Measurements from ENCODE around the gene KBTBD7.

KBTBD7 gene, protein sequence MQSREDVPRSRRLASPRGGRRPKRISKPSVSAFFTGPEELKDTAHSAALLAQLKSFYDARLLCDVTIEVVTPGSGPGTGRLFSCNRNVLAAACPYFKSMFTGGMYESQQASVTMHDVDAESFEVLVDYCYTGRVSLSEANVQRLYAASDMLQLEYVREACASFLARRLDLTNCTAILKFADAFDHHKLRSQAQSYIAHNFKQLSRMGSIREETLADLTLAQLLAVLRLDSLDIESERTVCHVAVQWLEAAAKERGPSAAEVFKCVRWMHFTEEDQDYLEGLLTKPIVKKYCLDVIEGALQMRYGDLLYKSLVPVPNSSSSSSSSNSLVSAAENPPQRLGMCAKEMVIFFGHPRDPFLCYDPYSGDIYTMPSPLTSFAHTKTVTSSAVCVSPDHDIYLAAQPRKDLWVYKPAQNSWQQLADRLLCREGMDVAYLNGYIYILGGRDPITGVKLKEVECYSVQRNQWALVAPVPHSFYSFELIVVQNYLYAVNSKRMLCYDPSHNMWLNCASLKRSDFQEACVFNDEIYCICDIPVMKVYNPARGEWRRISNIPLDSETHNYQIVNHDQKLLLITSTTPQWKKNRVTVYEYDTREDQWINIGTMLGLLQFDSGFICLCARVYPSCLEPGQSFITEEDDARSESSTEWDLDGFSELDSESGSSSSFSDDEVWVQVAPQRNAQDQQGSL

DNA sequence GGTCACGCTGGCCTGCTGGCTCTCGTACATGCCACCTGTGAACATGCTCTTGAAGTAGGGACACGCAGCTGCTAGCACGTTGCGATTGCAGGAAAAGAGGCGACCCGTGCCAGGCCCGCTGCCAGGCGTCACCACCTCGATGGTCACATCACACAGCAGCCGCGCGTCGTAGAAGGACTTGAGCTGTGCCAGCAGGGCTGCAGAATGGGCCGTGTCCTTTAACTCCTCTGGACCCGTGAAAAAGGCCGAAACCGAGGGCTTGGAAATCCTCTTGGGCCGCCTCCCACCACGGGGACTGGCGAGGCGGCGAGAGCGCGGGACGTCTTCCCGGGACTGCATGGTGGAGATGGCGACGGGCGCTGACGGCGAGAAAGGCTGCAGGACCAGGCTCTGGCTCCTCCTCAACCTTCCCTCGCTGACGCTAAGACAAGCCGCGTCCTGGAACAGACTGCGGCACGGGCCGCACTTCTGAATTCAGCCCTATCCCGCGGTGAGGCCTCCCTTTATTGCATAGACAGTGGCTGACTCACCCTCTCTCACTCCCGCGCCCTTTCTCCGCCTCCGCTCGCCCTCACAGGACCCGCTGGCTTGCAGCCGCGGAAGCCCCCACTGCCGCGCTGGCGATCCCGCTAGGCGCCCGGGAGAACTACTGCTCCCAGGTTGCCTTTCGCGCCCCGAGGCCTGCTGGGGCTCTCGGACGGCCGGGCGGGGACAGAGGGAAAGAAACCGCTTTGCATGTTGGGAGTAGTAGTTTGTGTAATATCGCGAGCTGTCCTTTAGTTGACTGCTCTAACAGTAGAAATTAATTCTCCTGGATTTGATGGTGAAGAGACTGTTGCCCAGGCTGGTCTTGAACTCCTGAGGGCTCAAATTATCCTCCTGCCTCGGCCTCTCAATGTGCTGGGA, at the start of gene KBTBD7:
KBTBD7 (minus strand) TSS at position 651 of the 906 bp plus-strand sequence; CDS start at position 339, 312 bp downstream.
- peak; percentile 91 for DNase-seq (ENCODE audit: low read depth)

DNA sequence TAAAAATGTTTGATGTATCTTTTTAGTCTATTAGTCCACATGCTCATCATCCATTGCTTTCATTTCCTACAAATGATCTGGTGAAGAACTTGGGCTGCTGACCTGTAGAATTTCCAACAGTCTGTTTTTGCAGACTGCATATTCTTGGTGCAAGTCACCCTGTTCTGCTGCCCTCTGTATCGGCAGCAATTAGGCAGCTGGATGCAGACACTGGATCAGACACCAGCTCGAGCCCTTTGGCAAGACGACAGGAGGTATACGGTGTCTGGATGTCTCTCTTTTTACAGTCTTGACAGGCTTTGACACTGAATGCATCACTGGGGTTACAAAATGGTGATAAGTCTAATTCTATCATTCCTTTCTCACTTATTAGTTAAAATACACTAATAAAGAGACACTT, 47.3 kb upstream of the KBTBD7 start:
- DNase-seq (ENCODE audit: low read depth): no peak

DNA sequence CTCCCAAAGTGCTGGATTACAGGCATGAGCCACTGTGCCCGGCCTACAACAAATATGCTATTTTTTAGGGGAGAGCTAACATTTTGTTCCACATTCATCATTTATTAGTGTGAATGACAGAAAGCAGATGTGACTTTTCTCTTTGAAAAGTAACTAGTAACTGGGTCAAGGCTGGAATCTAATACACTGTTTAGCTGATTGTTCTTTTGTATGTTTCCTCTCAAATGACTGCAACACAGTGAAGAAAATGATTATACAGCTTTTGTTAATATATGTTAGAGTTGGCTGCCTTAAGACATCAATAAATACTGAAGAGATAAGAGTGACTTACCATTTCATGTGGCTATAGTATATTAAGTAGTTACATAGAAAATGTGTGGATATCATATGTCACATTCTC, 42.0 kb upstream of the KBTBD7 start:
- DNase-seq (ENCODE audit: low read depth): no peak

DNA sequence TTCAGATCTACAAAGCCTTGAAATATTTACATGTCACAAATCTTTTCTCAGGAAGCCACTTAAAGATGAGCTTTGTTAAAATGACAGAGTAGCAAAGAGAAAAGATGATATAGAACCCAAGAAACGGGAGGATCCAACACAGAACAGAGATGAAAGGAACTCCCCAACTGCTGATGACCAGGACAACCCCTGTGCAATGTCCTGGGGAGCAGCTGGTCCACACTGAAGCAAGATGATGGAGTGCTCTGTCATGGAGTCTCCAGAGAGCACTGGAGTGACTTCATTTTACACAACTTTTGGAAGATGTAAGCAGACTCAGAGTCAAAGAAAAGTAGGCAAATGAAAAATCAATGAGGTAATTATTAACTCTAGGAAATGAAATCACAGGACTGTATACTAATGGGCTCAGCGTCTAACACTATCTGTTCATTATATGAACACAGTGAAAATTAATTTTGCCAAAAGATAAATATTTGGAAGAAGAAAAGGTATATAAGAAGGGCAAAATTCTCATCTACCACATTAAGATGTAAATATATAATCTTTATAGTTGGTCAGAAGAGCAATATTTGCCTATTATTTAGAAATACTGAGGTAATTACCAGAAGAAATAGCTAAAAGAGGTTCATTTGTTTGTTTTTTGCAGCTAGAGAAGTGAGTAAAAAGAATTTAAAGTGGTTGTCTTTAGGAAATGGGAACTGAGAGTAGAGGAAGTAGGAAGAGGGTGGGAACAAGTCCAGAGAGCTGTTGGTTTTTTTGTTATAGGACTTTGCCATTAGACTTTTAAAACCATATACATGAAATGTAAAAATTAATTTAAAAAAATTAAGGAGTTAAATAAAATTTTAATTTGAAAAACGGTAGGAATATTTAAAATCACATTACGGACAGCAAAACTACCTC, 38.5 kb upstream of the KBTBD7 start:
- DNase-seq (ENCODE audit: low read depth): no peak

DNA sequence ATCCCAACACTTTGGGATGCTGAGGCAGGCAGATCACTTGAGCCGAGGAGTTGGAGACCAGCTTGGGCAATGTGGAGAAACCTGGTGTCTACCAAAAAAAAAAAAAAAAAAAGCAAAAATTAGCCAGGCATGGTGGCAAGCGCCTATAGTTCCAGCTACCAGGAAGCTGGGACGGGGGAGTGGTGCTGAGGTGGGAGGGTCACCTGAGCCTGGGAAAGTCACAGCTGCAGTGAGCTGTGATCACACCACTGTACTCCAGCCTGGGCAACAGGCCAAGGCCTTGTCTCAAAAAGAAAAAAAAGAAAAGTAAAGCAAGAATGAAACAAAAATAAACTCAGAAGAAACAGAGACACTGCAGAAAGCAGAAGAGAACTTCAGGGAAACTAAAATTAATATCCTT, 37.4 kb upstream of the KBTBD7 start:
- DNase-seq (ENCODE audit: low read depth): no peak

DNA sequence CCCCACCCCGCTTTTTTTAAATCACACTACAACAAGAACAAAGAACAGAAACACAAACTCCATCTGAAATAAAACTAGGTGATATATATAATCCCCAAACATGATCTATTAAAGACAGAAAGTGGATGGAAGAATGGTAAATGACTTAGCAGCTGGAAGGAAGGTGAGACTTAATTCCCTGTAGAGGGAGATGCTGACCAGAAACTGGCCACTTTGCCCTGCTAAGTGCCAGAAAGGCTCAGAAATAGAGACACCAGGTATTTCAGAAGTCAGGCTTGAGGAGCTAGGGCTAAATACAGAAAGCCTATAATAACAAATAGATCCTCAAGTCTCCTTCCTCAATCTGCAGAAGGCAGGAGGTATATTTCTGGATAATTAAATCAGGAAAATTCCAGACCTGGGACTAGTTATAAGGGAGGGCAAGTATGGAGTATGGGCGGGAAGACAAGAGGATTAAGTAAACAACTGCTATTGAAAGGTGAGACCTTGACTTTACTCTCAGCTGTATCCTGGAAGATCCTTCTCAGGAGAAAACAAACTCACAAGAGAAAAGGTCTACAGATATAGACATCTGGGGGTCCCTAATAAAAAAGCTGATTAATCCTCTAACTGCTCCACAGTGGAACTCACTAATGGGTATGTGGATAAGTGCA, 36.8 kb upstream of the KBTBD7 start:
- no peak for DNase-seq (ENCODE audit: low read depth)

DNA sequence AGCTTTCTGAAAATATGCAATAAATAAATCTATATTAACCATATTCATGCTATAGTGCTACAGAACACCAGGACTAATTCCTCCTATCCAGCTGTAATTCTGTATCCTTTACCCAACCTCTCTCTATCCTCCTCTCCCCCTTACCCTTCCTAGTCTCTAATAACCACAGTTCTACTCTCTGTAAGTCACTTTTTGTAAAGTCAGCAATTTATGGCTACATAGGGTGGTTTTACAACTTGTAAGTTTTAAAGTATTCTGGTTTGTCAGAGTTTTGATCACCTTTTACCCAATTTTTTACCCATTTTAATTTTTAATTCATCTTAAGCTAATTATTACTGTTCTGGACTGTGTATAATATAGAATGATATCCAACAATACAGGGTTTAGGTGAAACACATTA, 35.0 kb upstream of the KBTBD7 start:
- no peak for DNase-seq (ENCODE audit: low read depth)

DNA sequence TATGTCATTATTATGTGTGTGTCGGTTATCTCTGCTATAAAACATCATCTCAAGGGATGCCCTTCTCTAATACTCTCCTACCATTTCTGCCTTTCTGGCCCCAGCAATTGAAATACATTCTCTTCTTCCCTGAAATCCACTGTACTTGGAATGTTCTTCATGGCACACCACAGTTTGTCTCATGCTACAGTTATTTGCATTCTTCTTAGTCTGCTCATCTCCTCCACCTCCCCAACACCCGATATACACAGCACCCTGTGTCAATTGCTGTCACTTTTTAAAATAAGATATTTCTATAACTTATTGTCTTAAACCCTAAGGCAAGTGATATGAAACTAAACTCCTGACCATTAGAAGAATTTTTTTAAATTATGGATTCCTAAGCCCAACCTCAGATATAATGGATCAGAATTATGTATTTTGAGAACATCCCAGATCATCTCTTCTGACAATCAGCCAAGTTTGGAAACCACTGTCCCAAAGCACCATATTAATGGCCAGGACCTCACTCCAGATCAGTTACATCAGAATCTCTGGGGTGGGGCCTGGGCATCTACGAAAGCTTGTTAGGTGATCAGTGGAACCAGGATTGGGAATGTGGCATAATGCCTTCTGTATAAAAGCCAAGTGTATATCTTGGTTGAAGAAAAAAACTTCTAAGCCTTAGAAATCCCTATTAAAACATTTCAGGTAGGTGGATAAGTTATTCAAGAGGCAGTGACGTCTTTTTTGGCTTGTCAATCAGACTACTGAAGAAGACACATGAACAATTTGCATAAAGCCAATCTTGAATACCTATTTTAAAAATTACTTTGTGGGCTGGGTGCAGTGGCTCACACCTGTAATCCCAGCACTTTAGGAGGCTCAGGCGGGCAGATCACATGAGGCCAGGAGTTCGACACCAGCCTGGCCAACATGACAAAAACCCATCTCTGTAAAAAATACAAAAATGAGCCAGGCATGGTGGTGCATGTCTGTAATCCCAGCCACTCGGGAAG, 30.0 kb upstream of the KBTBD7 start:
- DNase-seq (ENCODE audit: low read depth): no peak

DNA sequence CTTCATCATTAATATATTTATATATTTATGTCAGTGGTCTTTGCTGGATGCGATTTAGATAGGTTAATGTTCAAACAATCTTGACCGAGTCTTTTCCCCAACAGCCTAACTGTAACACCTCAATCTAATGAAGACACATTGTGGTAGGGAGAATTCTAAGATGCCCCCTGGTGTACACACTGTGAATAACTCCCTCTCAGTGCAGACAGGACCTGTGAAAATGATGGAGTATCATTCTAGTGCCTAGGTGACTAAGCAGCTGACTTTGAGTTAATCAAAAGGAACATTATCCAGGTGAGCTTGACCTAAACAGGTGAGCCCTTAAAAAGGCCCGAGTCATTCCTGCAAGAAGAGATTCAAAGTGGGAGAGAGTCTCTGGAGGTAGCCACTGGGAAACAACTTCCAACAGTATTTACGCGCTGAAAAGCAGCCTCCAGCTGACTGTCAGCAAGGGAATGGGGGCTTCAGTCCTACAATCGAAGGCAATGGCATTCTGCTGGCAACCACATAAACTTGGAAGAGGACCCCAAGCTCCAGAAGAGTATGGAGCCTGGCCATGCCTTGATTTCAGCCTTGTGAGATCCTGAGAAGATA, 28.0 kb upstream of the KBTBD7 start:
- DNase-seq (ENCODE audit: low read depth): peak; percentile 39

DNA sequence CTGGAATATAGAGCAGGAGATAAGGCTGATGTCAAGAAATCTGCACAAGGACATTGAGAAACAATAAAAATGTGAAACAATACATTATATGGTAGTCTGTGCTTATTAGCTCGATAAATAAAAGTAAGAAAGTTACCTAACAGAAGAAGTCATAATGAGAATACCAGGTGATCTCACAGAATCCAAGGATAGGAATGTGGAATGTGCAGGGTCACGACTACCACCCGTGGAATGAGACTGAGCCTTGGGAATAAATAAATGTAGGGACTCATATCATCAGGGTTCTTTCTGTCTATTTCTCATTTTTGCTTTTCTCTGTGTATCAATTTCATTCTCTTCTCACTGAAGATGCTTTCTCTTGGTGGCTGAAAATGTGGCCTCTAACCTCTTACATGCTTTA, 26.0 kb upstream of the KBTBD7 start:
- no peak for DNase-seq (ENCODE audit: low read depth)

DNA sequence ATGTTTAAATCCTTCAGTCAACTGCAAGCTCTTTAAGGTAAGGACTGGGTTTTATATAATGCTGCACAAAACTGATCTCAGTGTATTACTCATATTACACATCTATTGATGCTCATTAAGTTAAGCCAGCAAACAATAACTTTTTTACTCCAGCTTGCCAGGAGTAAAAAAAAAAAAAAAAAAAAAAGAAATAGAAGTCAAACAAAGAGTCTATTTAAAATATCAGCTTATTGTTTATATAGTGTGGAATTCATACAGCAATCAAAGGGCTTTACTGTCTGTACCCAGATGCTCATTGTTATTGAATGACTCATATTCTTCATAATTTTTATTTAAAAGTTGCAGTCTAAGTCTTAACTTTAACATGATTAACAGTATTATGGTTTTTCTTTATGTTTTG, 21.8 kb upstream of the KBTBD7 start:
- no peak for DNase-seq (ENCODE audit: low read depth)

DNA sequence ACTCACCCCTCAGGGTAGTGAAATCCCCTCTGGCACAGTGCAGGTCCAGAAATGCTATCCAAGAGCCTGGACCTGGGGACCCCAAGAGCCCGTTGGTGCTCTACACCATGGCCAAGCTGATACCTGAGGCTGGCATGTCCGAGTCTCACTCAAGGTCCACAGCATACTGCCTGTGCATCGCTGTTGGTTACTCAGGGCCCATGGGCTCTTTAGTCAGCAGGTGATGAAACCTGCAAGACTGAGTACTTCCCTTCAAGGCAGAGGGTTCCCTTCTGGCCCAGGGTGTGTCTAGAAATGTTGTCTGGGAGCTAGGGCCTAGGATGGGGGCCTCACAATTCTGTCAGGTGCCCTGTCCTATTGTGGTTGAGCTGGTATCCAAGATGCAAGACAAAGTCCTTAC, 19.6 kb upstream of the KBTBD7 start:
- no peak for DNase-seq (ENCODE audit: low read depth)

DNA sequence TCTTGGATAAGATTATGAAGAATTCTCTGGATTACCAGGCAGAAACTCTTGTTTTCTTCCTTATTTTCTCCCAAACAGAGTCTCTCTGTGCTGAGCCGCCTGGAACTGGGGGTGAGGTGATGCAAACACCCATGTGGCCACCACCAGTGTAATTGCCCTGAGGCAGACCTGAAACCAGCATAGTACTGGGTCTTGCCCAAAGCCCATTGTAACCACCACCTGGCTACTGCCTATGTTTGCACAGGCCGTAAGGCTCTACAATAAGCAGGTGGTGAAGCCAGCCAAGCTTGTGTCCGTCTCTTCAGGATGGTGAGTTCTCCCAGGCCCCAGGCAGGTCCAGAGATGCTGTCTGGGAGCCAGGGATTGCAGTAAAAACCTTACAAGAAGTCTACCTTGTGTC, 18.9 kb upstream of the KBTBD7 start:
- no peak for DNase-seq (ENCODE audit: low read depth)

DNA sequence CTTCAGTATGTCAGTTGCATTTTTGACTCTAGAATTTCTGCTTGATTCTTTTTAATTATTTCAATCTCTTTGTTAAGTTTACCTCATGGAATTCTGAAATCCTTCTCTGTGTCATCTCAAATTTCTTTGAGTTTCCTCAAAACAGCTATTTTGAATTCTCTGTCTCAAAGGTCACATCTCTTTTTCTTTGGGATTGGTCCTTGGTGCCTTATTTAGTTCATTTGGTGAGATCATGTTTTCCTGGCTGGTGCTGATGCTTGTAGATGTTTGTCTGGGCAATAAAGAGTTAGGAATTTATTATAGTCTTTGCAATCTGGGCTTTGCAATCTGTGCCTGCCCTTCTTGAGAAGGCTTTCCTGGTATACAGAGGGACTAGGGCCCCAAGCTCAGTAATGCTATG, 18.5 kb upstream of the KBTBD7 start:
- no peak for DNase-seq (ENCODE audit: low read depth)

DNA sequence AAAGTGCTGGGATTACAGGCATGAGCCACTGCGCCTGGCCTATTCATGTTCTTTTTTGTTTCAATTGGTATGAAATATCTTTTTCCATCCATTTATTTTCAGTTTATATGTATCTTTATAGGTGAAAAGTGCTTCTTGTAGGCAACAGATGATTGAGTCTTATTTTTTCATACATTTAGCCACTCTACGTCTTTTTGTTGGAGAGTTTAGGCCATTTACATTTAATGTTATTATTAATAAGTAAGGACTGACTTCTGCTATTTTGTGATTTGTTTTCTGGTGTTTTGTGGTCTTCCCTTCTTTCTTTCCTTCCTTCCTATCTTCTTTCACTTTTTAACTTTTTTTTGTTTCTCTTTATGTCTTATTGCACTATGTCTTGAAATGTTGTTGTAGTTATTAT, 16.7 kb upstream of the KBTBD7 start:
- DNase-seq (ENCODE audit: low read depth): no peak

DNA sequence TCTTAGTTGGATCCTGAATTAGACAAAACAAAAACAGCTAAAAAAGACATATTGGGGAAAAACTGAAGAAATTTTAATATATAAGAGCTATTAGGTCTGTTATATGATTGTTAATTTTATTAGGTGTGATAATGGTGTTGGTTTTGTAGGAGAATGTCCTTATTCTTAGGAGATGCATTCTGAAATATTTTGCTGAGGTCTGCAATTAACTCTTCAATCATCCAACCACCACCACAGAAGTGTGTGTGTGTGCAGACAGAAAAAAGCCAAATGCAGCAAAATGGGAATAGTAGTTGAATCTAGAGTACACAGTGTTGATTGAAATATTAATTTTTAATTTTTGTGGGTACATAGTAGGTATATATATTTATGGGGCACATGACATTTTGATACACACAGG, 12.1 kb upstream of the KBTBD7 start:
- no peak for DNase-seq (ENCODE audit: low read depth)

DNA sequence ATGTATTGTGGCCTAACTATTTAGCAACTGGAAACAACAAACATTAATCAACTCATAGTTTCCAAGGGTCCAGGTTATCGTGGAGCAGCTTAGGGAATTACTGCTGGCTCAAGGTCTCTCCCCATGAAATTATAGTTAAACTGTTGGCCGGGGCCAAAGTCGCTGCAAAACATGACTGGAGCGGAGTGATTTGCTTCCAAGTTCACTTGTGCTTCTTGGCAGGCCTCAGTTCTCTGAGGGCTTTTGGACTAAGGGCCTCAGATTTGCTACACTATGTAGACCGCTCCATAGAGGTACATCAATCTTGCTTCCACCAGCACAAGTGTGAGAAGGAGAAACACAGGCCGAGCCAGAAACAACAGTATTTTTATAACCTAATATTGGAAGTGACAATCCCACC, 9.4 kb upstream of the KBTBD7 start:
- no peak for DNase-seq (ENCODE audit: low read depth)

DNA sequence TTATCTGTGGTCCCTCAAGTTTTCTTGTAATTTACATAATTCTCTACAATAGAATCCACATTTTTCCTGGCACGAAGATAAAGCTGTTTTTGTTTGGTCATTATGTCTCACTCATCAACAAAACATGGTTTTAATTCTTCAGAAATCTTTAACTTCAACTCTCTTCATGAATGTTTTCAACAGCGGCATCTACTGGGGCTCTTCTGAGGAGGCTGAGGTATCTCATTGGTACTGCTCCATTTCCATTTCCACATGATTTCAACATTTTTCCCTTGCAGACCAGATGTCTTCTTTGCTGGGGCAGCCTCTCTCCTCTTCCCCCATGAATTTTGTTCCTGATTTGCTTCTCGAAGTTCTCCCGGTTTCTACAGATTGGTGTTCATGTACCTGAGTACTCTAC, 5.8 kb upstream of the KBTBD7 start:
- DNase-seq (ENCODE audit: low read depth): no peak

DNA sequence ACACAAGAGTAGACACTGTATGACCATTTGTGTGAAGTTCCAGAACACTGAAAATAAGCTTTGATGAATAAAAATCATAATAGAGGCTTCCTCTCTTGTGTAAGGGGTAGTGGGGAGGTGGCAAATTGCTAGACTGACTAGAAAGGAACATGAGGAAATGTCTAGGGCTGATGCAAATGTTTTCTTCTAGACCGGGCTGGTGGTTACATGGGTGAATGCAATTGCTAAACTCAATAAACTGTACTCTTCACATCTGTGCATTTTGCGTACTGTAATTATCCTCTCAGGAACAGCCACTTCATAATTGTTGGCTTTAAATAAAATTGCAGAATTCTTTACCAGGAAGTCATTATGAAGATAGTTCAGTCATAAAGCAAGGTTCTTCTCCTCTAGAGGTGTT, 5.2 kb upstream of the KBTBD7 start:
- no peak for DNase-seq (ENCODE audit: low read depth)
